Spleen (tissue), 11 donors: ENCODE results near the gene GNPTG. TPM values are rescaled to one million over a fixed set of nuclear protein-coding genes. Genes with fewer than 3 reads are reported as not detected.
A peak's percentile ranks its signal among the peaks of the same experiment; 100 is the strongest.

Experiments used
- DNase-seq: peaks from one replicate; pipeline ENCODE4 v3.0.0-alpha.2; 2020
- H3K27ac ChIP-seq, 8 donors: fragments of 200-600 bp; sonication (generic) in 7 of 8; 1 replicate in 4 of 8; 2 replicates in 4 of 8; pipeline versions ENCODE4 v1.5.0 to v1.8.0; 2016 to 2021; ENCODE audit warnings: inconsistent platforms in 4 of 8, mild to moderate bottlenecking in 4 of 8, moderate library complexity in 1 of 8
- H3K27me3 ChIP-seq, 7 donors: fragments of 200-600 bp; sonication (generic) in 6 of 7; replicated peaks in 1 of 7; 1 replicate in 4 of 7; 2 replicates in 3 of 7; pipeline versions ENCODE4 v1.5.0 to v1.8.0; 2016 to 2021; ENCODE audit warnings: inconsistent platforms in 3 of 7, mild to moderate bottlenecking in 1 of 7
- H3K36me3 ChIP-seq, 6 donors: fragments of 200-600 bp; sonication (generic) in 5 of 6; 1 replicate in 4 of 6; 2 replicates in 2 of 6; pipeline versions ENCODE4 v1.5.0 to v1.8.0; 2016 to 2021; ENCODE audit warnings: inconsistent platforms in 2 of 6
- H3K4me1 ChIP-seq, 6 donors: fragments of 200-600 bp; sonication (generic) in 5 of 6; 1 replicate in 3 of 6; 2 replicates in 3 of 6; pipeline versions ENCODE4 v1.5.0 to v1.8.0; 2016 to 2021; ENCODE audit warnings: inconsistent platforms in 3 of 6
- H3K4me3 ChIP-seq, 8 donors: fragments of 200-600 bp; sonication (generic) in 7 of 8; 1 replicate in 4 of 8; 2 replicates in 4 of 8; pipeline versions ENCODE4 v1.5.0 to v1.8.0; 2016 to 2021; ENCODE audit warnings: inconsistent platforms in 4 of 8, mild to moderate bottlenecking in 4 of 8, moderate library complexity in 2 of 8
- H3K9me3 ChIP-seq, 8 donors: fragments of 200-600 bp; sonication (generic) in 7 of 8; 1 replicate in 4 of 8; 2 replicates in 4 of 8; pipeline versions ENCODE4 v1.5.0 to v1.8.0; 2016 to 2021; ENCODE audit warnings: inconsistent platforms in 4 of 8
- POLR2A ChIP-seq, 3 donors: fragments of 450-650 bp; IDR thresholded peaks; one replicate each; pipeline ENCODE4 v1.5.1; 2017; ENCODE audit warnings: antibody characterized with exemption in 3 of 3, mild to moderate bottlenecking in 1 of 3
- POLR2AphosphoS5 ChIP-seq, 3 donors: sonication (generic); formaldehyde crosslinking; IDR thresholded peaks; one replicate each; pipeline ENCODE4 v1.5.1; 2017; ENCODE audit warnings: antibody characterized with exemption in 3 of 3
- WGBS, 5 donors: extraction: QIAGEN DNeasy Blood & Tissue Kit in 3 of 5; methylation state at CpG; one replicate each; pipeline versions ENCODE4 v1.1.5 to v1.1.7; 2013 to 2018; 5-methylcytosine and 5-hydroxymethylcytosine counted together
- intact Hi-C: fragments of 100-400 bp; cut with DNase I; formaldehyde crosslinking; loops from one replicate; pipeline ENCODE4 v1.15.0; 2023; ENCODE audit warnings: low total_unique reads
- polyA plus RNA-seq, 3 donors: library from polyadenylated mRNA; stranded (reverse); fragments of 200-250 nt; gene quantifications; one replicate each; pipeline ENCODE4 v1.2.1, GENCODE V29; 2013
- total RNA-seq, 7 donors: library from RNA; depleted of rRNA in 3 of 7; stranded (reverse); fragments of >200 nt in 3 of 7; fragmentation: NEBNext Ultra II Directional in 4 of 7; extraction: Animal tissue kit (Norgen Biotek cat#: 25700) in 4 of 7; gene quantifications; one replicate each; pipeline versions ENCODE4 v1.1.0 to v1.2.1, GENCODE V29; 2016 to 2021
- TF ChIP-seq, protein P1 (sequence below), 11 experiments: fragments of 200-600 bp in 7 of 11; fragments of 450-650 bp in 4 of 11; sonication (generic) in 4 of 11; IDR thresholded peaks in 8 of 11; conservative IDR thresholded peaks in 3 of 11; 1 replicate in 7 of 11; 2 replicates in 4 of 11; pipeline versions ENCODE4 v1.4.0 to v1.8.0; 2016 to 2021; ENCODE audit warnings: antibody characterized with exemption in 11 of 11, inconsistent platforms in 4 of 11, mild to moderate bottlenecking in 1 of 11
- donor health status: healthy with polysubstance abuse.
- donor health status: DM: no; HTN: no; CAD: no; lungs with moderate emphysema.
- donor health status: DM: no; HTN: no; CAD: no.
- donor health status: Bipolar disorder and iron deficiency.
- donor health status: healthy.
- donor health status: DM: no; HTN: no; CAD: no.
- donor health status: DM: yes; HTN: yes; CAD: no.

The GNPTG gene
- total and polyA plus RNA-seq, 10 donors = 55.6 to 80.6 (median 65.4) TPM

GRCh38 chr16:1389762-1390161 lies 38.0 kb downstream of the GNPTG start:
- WGBS, 5 donors = 87 to 95% (median 92%) methylated on average over 7 of the region's 7 CpGs
- DNase-seq = no peak
- no peaks in the 10 kb centered on the region for H3K27me3 ChIP-seq
- no peak overlapping the region for H3K4me3 ChIP-seq
- H3K36me3 ChIP-seq = peaks cover 0 to 100% (median 82%) of the 10 kb centered on the region in 6 donors
- H3K27ac ChIP-seq = no peak overlapping the region
- intact Hi-C loops = no loop called here
- H3K4me1 ChIP-seq = no peaks in the 10 kb centered on the region
- H3K9me3 ChIP-seq = no peaks in the 10 kb centered on the region
- TF ChIP-seq POLR2AphosphoS5 (IDR thresholded peaks at IDR 0.05) (no peak), POLR2A (IDR thresholded peaks at IDR 0.05) (no peak)
- TF ChIP-seq, protein P1, sequence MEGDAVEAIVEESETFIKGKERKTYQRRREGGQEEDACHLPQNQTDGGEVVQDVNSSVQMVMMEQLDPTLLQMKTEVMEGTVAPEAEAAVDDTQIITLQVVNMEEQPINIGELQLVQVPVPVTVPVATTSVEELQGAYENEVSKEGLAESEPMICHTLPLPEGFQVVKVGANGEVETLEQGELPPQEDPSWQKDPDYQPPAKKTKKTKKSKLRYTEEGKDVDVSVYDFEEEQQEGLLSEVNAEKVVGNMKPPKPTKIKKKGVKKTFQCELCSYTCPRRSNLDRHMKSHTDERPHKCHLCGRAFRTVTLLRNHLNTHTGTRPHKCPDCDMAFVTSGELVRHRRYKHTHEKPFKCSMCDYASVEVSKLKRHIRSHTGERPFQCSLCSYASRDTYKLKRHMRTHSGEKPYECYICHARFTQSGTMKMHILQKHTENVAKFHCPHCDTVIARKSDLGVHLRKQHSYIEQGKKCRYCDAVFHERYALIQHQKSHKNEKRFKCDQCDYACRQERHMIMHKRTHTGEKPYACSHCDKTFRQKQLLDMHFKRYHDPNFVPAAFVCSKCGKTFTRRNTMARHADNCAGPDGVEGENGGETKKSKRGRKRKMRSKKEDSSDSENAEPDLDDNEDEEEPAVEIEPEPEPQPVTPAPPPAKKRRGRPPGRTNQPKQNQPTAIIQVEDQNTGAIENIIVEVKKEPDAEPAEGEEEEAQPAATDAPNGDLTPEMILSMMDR (IDR thresholded peaks at IDR 0.05 in 8 of 11, conservative IDR thresholded peaks at IDR 0.05 in 3 of 11) = no peak

- TF ChIP-seq POLR2AphosphoS5 (IDR thresholded peaks at IDR 0.05) (peak in 2 of 3 donors; percentile 13 to 44), POLR2A (IDR thresholded peaks at IDR 0.05) (no peak)
- TF ChIP-seq, protein P1 (IDR thresholded peaks at IDR 0.05 in 8 of 11, conservative IDR thresholded peaks at IDR 0.05 in 3 of 11) = no peak
- WGBS, 5 donors = 61 to 73% (median 72%) methylated on average over 27 to 28 of the region's 28 CpGs
- Histone ChIP-seq H3K4me1 (no peaks in the 10 kb centered on the region), H3K9me3 (no peaks in the 10 kb centered on the region), H3K27ac (no peak overlapping the region), H3K36me3 (peaks cover 0 to 100% (median 79%) of the 10 kb centered on the region in 6 donors), H3K27me3 (no peaks in the 10 kb centered on the region), H3K4me3 (no peak overlapping the region)
- intact Hi-C loops = no loop called here
- no peak for DNase-seq
These were observed 38.6 kb downstream of the GNPTG start for GRCh38 chr16:1390239-1390779.

DNA sequence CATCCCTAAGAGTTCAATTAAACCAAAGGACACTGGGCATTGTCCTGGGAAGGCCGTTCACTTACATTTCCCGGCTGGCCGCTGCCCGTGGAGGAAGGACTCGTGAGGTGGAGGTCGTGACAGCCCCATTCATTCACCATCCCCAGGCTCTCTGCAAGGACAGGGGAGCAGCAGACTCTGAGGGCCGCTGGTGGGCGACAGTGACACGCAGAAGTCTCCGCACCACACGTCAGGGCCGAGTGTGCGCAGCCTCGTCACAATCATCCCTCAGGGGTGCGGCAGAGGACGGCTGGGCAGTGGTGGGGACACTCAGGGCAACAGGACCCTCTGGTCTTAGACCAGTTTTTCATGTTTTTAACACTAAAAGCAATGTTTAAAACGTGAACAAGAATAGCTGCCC lies 41.1 kb downstream of the GNPTG start:
- intact Hi-C loops = no loop called here
- 87 to 97% (median 91%) methylated on average over 16 to 17 of the region's 17 CpGs for WGBS, 5 donors
- Histone ChIP-seq H3K4me1 (no peaks in the 10 kb centered on the region), H3K4me3 (no peak overlapping the region), H3K36me3 (peaks cover 0 to 100% (median 77%) of the 10 kb centered on the region in 6 donors), H3K27ac (no peak overlapping the region), H3K9me3 (no peaks in the 10 kb centered on the region), H3K27me3 (no peaks in the 10 kb centered on the region)
- TF ChIP-seq, protein P1 (IDR thresholded peaks at IDR 0.05 in 8 of 11, conservative IDR thresholded peaks at IDR 0.05 in 3 of 11) = no peak
- TF ChIP-seq POLR2A (IDR thresholded peaks at IDR 0.05) (no peak), POLR2AphosphoS5 (IDR thresholded peaks at IDR 0.05) (peak in 1 of 3 donors; percentile 42)
- no peak for DNase-seq

DNA sequence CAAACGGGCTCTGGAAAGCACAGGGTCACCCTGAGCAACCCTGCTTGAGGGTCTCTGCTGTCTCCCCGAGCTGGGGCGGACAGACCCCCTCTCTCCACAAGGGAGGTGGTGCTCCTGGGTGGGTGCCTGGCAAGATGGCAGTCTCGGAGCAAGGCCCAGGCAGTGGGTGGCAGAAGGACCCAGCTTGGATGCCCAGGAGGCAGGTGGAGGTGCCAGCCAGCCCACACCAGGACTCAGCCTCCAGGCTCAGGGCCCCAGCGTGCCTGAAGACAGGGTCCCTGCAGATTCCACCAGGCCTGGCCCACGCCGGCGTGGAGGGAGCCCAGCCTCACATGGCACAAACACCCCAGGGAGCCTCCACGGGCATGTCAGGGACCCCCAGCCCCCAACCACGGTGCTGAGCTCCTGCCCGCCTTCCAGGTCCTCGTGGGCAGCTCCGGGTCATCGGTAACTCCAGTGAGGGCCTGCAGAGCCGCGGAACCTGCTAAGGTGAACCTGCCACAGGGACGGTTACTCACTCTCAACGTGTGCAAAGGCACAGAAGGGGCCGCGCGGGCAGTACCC lies 42.0 kb downstream of the GNPTG start:
- WGBS, 5 donors = 93 to 97% (median 96%) methylated on average over 16 to 21 of the region's 21 CpGs
- intact Hi-C loops = no loop called here
- Histone ChIP-seq H3K27me3 (no peaks in the 10 kb centered on the region), H3K36me3 (peaks cover 0 to 100% (median 77%) of the 10 kb centered on the region in 6 donors), H3K4me3 (no peak overlapping the region), H3K4me1 (no peaks in the 10 kb centered on the region), H3K27ac (no peak overlapping the region), H3K9me3 (no peaks in the 10 kb centered on the region)
- TF ChIP-seq POLR2AphosphoS5 (IDR thresholded peaks at IDR 0.05) (peak in 2 of 3 donors; percentile 20 to 47), POLR2A (IDR thresholded peaks at IDR 0.05) (no peak)
- no peak for DNase-seq
